Measurements from ENCODE around the gene PNPLA2. TPM values are rescaled to one million over a fixed set of nuclear protein-coding genes. Genes with fewer than 3 reads are reported as not detected.

Gene PNPLA2
- total and polyA plus RNA-seq, 10 of the 15 experiments (the other 5 are each of a cell fraction or from before 2014, with no cell fraction given): 0.19 to 34.0 (median 8.1) TPM

DNA sequence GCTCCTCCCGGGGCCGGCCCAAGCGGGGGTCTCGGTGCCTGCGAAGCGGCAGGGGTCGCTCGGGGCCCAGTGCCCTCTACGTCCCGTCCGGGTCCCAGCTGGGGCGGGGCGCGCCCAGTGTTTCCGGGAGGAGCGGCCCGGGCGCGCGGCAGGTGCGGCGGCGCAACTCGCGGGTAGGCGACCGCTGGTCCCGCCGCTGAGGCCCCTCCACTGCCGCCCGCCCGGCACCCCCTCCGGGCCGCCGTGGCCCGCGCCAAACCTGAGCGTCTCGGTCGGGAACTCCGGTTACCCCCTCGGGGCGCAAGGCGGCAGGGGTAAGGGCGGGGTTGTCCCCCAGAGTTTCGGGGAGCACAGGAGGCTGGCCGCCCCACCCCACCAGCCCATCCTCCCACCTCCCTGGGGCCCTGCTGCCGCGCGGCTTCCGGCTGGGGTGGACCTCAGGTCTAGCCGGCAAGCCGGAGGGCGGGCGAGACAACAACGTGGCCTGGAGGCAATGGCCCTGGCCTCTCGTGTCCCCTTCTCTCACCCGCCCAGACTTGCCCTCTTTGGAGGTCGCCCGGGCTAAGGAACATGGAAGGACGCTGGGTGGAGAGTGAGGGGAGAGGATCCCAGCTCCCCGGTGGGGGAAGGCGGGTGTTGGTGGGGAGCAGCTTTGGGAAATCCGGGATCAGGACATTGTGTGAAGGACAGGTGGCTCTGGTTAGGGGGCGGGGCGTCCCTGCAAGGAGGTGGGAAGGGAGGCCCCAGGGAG lies 8.6 kb downstream of the PNPLA2 start (continued):
- TF ChIP-seq, protein P1, sequence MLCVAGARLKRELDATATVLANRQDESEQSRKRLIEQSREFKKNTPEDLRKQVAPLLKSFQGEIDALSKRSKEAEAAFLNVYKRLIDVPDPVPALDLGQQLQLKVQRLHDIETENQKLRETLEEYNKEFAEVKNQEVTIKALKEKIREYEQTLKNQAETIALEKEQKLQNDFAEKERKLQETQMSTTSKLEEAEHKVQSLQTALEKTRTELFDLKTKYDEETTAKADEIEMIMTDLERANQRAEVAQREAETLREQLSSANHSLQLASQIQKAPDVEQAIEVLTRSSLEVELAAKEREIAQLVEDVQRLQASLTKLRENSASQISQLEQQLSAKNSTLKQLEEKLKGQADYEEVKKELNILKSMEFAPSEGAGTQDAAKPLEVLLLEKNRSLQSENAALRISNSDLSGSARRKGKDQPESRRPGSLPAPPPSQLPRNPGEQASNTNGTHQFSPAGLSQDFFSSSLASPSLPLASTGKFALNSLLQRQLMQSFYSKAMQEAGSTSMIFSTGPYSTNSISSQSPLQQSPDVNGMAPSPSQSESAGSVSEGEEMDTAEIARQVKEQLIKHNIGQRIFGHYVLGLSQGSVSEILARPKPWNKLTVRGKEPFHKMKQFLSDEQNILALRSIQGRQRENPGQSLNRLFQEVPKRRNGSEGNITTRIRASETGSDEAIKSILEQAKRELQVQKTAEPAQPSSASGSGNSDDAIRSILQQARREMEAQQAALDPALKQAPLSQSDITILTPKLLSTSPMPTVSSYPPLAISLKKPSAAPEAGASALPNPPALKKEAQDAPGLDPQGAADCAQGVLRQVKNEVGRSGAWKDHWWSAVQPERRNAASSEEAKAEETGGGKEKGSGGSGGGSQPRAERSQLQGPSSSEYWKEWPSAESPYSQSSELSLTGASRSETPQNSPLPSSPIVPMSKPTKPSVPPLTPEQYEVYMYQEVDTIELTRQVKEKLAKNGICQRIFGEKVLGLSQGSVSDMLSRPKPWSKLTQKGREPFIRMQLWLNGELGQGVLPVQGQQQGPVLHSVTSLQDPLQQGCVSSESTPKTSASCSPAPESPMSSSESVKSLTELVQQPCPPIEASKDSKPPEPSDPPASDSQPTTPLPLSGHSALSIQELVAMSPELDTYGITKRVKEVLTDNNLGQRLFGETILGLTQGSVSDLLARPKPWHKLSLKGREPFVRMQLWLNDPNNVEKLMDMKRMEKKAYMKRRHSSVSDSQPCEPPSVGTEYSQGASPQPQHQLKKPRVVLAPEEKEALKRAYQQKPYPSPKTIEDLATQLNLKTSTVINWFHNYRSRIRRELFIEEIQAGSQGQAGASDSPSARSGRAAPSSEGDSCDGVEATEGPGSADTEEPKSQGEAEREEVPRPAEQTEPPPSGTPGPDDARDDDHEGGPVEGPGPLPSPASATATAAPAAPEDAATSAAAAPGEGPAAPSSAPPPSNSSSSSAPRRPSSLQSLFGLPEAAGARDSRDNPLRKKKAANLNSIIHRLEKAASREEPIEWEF (IDR thresholded peaks at IDR 0.05; ENCODE audit: insufficient replicate concordance, low read depth, low read length): no peak
- no peak for TF ChIP-seq BMI1 (IDR thresholded peaks at IDR 0.05; ENCODE audit: borderline replicate concordance)
- TF ChIP-seq, protein P2, sequence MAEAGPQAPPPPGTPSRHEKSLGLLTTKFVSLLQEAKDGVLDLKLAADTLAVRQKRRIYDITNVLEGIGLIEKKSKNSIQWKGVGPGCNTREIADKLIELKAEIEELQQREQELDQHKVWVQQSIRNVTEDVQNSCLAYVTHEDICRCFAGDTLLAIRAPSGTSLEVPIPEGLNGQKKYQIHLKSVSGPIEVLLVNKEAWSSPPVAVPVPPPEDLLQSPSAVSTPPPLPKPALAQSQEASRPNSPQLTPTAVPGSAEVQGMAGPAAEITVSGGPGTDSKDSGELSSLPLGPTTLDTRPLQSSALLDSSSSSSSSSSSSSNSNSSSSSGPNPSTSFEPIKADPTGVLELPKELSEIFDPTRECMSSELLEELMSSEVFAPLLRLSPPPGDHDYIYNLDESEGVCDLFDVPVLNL (IDR thresholded peaks at IDR 0.05; ENCODE audit: low read depth, low read length): no peak
- TF ChIP-seq NR2C1 (IDR thresholded peaks at IDR 0.05): no peak
- TF ChIP-seq, protein P3, sequence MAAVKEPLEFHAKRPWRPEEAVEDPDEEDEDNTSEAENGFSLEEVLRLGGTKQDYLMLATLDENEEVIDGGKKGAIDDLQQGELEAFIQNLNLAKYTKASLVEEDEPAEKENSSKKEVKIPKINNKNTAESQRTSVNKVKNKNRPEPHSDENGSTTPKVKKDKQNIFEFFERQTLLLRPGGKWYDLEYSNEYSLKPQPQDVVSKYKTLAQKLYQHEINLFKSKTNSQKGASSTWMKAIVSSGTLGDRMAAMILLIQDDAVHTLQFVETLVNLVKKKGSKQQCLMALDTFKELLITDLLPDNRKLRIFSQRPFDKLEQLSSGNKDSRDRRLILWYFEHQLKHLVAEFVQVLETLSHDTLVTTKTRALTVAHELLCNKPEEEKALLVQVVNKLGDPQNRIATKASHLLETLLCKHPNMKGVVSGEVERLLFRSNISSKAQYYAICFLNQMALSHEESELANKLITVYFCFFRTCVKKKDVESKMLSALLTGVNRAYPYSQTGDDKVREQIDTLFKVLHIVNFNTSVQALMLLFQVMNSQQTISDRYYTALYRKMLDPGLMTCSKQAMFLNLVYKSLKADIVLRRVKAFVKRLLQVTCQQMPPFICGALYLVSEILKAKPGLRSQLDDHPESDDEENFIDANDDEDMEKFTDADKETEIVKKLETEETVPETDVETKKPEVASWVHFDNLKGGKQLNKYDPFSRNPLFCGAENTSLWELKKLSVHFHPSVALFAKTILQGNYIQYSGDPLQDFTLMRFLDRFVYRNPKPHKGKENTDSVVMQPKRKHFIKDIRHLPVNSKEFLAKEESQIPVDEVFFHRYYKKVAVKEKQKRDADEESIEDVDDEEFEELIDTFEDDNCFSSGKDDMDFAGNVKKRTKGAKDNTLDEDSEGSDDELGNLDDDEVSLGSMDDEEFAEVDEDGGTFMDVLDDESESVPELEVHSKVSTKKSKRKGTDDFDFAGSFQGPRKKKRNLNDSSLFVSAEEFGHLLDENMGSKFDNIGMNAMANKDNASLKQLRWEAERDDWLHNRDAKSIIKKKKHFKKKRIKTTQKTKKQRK (IDR thresholded peaks at IDR 0.05; ENCODE audit: low read depth, low read length): no peak
- TF ChIP-seq PAX5 (IDR thresholded peaks at IDR 0.05; ENCODE audit: borderline replicate concordance, low read depth, low read length): no peak
- TF ChIP-seq, protein P4, sequence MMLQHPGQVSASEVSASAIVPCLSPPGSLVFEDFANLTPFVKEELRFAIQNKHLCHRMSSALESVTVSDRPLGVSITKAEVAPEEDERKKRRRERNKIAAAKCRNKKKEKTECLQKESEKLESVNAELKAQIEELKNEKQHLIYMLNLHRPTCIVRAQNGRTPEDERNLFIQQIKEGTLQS (IDR thresholded peaks at IDR 0.05; ENCODE audit: borderline replicate concordance, extremely low read depth, low read depth, low read length): no peak
- no peak for TF ChIP-seq MEF2A (IDR thresholded peaks at IDR 0.05; ENCODE audit: insufficient read depth, low read depth, low read length)
- TF ChIP-seq, protein P5, sequence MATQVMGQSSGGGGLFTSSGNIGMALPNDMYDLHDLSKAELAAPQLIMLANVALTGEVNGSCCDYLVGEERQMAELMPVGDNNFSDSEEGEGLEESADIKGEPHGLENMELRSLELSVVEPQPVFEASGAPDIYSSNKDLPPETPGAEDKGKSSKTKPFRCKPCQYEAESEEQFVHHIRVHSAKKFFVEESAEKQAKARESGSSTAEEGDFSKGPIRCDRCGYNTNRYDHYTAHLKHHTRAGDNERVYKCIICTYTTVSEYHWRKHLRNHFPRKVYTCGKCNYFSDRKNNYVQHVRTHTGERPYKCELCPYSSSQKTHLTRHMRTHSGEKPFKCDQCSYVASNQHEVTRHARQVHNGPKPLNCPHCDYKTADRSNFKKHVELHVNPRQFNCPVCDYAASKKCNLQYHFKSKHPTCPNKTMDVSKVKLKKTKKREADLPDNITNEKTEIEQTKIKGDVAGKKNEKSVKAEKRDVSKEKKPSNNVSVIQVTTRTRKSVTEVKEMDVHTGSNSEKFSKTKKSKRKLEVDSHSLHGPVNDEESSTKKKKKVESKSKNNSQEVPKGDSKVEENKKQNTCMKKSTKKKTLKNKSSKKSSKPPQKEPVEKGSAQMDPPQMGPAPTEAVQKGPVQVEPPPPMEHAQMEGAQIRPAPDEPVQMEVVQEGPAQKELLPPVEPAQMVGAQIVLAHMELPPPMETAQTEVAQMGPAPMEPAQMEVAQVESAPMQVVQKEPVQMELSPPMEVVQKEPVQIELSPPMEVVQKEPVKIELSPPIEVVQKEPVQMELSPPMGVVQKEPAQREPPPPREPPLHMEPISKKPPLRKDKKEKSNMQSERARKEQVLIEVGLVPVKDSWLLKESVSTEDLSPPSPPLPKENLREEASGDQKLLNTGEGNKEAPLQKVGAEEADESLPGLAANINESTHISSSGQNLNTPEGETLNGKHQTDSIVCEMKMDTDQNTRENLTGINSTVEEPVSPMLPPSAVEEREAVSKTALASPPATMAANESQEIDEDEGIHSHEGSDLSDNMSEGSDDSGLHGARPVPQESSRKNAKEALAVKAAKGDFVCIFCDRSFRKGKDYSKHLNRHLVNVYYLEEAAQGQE (IDR thresholded peaks at IDR 0.05; ENCODE audit: low read depth, low read length): no peak
- no peak for TF ChIP-seq RAD51 (IDR thresholded peaks at IDR 0.05)
- TF ChIP-seq CEBPB (IDR thresholded peaks at IDR 0.05; ENCODE audit: borderline replicate concordance in 1 of 2, low read depth in 2 of 2, low read length in 2 of 2): no peak
- TF ChIP-seq BRCA1 (IDR thresholded peaks at IDR 0.05; ENCODE audit: low read depth, low read length): no peak
- TF ChIP-seq NFXL1 (IDR thresholded peaks at IDR 0.05; ENCODE audit: borderline replicate concordance): no peak
- peak; percentile 24; the same call in 1 of the 2 replicates for TF ChIP-seq EED (IDR thresholded peaks at IDR 0.05; ENCODE audit: low read depth)

Measured in GM12878 (cell line).